Measurements from ENCODE around the gene PLXNA2. TPM values are rescaled to one million over a fixed set of nuclear protein-coding genes. Genes with fewer than 3 reads are reported as not detected.

Gene PLXNA2
- total RNA-seq, 2 experiments from 2014 or later, result 0.15 to 0.26 TPM

- ATAC-seq (no peak), DNase-seq (no peak)
- Mint-ChIP-seq H3K4me3 (no peak overlapping the region), H3K36me3 (no peaks in the 10 kb centered on the region), H3K27me3 (peaks cover 15% of the 10 kb centered on the region), H3K4me1 (no peaks in the 10 kb centered on the region), H3K9me3 (ENCODE audit: low read depth) (no peaks in the 10 kb centered on the region), H3K27ac (no peak overlapping the region)
- CTCF ChIA-PET, result no interaction called here
These were observed 132.5 kb downstream of the PLXNA2 start for GRCh38 chr1:208111646-208112190.

- Mint-ChIP-seq H3K27ac (no peak overlapping the region), H3K4me1 (no peaks in the 10 kb centered on the region), H3K36me3 (no peaks in the 10 kb centered on the region), H3K27me3 (peaks cover 10% of the 10 kb centered on the region), H3K9me3 (ENCODE audit: low read depth) (no peaks in the 10 kb centered on the region), H3K4me3 (no peak overlapping the region)
- DNase-seq (no peak), ATAC-seq (no peak)
- CTCF ChIA-PET, result no interaction called here
These were observed 133.9 kb downstream of the PLXNA2 start for GRCh38 chr1:208110296-208110695.

GRCh38 chr1:208108646-208109330 lies 135.4 kb downstream of the PLXNA2 start:
- H3K9me3 Mint-ChIP-seq (ENCODE audit: low read depth), result no peaks in the 10 kb centered on the region
- CTCF ChIA-PET, result no interaction called here
- peaks cover 10% of the 10 kb centered on the region for H3K27me3 Mint-ChIP-seq
- ATAC-seq, result no peak
- no peaks in the 10 kb centered on the region for H3K4me1 Mint-ChIP-seq
- DNase-seq, result no peak
- H3K36me3 Mint-ChIP-seq, result no peaks in the 10 kb centered on the region
- no peak overlapping the region for H3K27ac Mint-ChIP-seq
- H3K4me3 Mint-ChIP-seq, result no peak overlapping the region

- H3K27ac Mint-ChIP-seq, result no peak overlapping the region
- no peaks in the 10 kb centered on the region for H3K36me3 Mint-ChIP-seq
- ATAC-seq, result no peak
- H3K4me1 Mint-ChIP-seq, result no peaks in the 10 kb centered on the region
- CTCF ChIA-PET, result no interaction called here
- no peak overlapping the region for H3K4me3 Mint-ChIP-seq
- H3K27me3 Mint-ChIP-seq, result peaks cover 10% of the 10 kb centered on the region
- no peak for DNase-seq
- no peaks in the 10 kb centered on the region for H3K9me3 Mint-ChIP-seq (ENCODE audit: low read depth)
These were observed 136.0 kb downstream of the PLXNA2 start for GRCh38 chr1:208108213-208108608.

- no peak for ATAC-seq
- H3K4me3 Mint-ChIP-seq, result no peak overlapping the region
- no peaks in the 10 kb centered on the region for H3K36me3 Mint-ChIP-seq
These were observed 136.6 kb downstream of the PLXNA2 start for GRCh38 chr1:208107425-208108212.

GRCh38 chr1:208106218-208106617 lies 138.0 kb downstream of the PLXNA2 start:
- DNase-seq, result no peak
- Mint-ChIP-seq H3K9me3 (ENCODE audit: low read depth) (no peaks in the 10 kb centered on the region), H3K36me3 (no peaks in the 10 kb centered on the region), H3K4me3 (no peak overlapping the region), H3K4me1 (no peaks in the 10 kb centered on the region), H3K27me3 (peaks cover 11% of the 10 kb centered on the region), H3K27ac (no peak overlapping the region)
- CTCF ChIA-PET, result no interaction called here
- ATAC-seq, result no peak

More at GRCh38 chr1:208107425-208108212, 136.6 kb downstream of the PLXNA2 start:
- CTCF ChIA-PET, result no interaction called here
- Mint-ChIP-seq H3K27me3 (peaks cover 10% of the 10 kb centered on the region), H3K27ac (no peak overlapping the region), H3K9me3 (ENCODE audit: low read depth) (no peaks in the 10 kb centered on the region), H3K4me1 (no peaks in the 10 kb centered on the region)
- no peak for DNase-seq

- CTCF ChIA-PET, result interaction anchor here (1.1 kb wide), 1 partner anchor 19 kb away, joined by 3 read pairs; no protein-coding TSS in a partner anchor
- Mint-ChIP-seq H3K4me1 (no peaks in the 10 kb centered on the region), H3K27ac (no peak overlapping the region), H3K27me3 (peaks cover 11% of the 10 kb centered on the region), H3K4me3 (no peak overlapping the region), H3K36me3 (no peaks in the 10 kb centered on the region), H3K9me3 (ENCODE audit: low read depth) (no peaks in the 10 kb centered on the region)
- DNase-seq, result no peak
- ATAC-seq, result no peak
These were observed 138.4 kb downstream of the PLXNA2 start for GRCh38 chr1:208105756-208106155.

GRCh38 chr1:208103597-208104513 lies 140.3 kb downstream of the PLXNA2 start:
- CTCF ChIA-PET, result interaction anchor here (1.2 kb wide), 1 partner anchor 82 kb away, joined by 3 read pairs; no protein-coding TSS in a partner anchor

GRCh38 chr1:208101661-208102431 lies 142.3 kb downstream of the PLXNA2 start:
- Mint-ChIP-seq H3K27ac (no peak overlapping the region), H3K36me3 (no peaks in the 10 kb centered on the region), H3K4me1 (no peaks in the 10 kb centered on the region), H3K27me3 (peaks cover 8% of the 10 kb centered on the region), H3K4me3 (no peak overlapping the region), H3K9me3 (ENCODE audit: low read depth) (no peaks in the 10 kb centered on the region)
- CTCF ChIA-PET, result no interaction called here
- no peak for DNase-seq
- no peak for ATAC-seq

More at GRCh38 chr1:208103597-208104513, 140.3 kb downstream of the PLXNA2 start:
- Mint-ChIP-seq H3K4me1 (no peaks in the 10 kb centered on the region), H3K27me3 (peaks cover 11% of the 10 kb centered on the region), H3K9me3 (ENCODE audit: low read depth) (no peaks in the 10 kb centered on the region), H3K4me3 (no peak overlapping the region), H3K27ac (no peak overlapping the region), H3K36me3 (no peaks in the 10 kb centered on the region)
- DNase-seq, result no peak
- no peak for ATAC-seq

- no peak for DNase-seq
- H3K27me3 Mint-ChIP-seq, result peaks cover 8% of the 10 kb centered on the region
- no peaks in the 10 kb centered on the region for H3K4me1 Mint-ChIP-seq
- ATAC-seq, result no peak
- CTCF ChIA-PET, result interaction anchor here (1.6 kb wide), 1 partner anchor 78 kb away, joined by 3 read pairs; no protein-coding TSS in a partner anchor
- H3K27ac Mint-ChIP-seq, result no peak overlapping the region
- no peaks in the 10 kb centered on the region for H3K36me3 Mint-ChIP-seq
- H3K9me3 Mint-ChIP-seq (ENCODE audit: low read depth), result no peaks in the 10 kb centered on the region
- H3K4me3 Mint-ChIP-seq, result no peak overlapping the region
These were observed 143.3 kb downstream of the PLXNA2 start for GRCh38 chr1:208100906-208101305.

- Mint-ChIP-seq H3K27ac (no peak overlapping the region), H3K9me3 (ENCODE audit: low read depth) (no peaks in the 10 kb centered on the region), H3K4me1 (no peaks in the 10 kb centered on the region), H3K36me3 (no peaks in the 10 kb centered on the region), H3K4me3 (no peak overlapping the region), H3K27me3 (peaks cover 8% of the 10 kb centered on the region)
- ATAC-seq (no peak), DNase-seq (no peak)
- CTCF ChIA-PET, result interaction anchor here (1.6 kb wide), 1 partner anchor 78 kb away, joined by 3 read pairs; no protein-coding TSS in a partner anchor
These were observed 144.1 kb downstream of the PLXNA2 start for GRCh38 chr1:208100106-208100505.

- no peaks in the 10 kb centered on the region for H3K36me3 Mint-ChIP-seq
- H3K9me3 Mint-ChIP-seq (ENCODE audit: low read depth), result no peaks in the 10 kb centered on the region
- DNase-seq (no peak), ATAC-seq (no peak)
- peaks cover 4% of the 10 kb centered on the region for H3K27me3 Mint-ChIP-seq
- H3K4me1 Mint-ChIP-seq, result no peaks in the 10 kb centered on the region
- no peak overlapping the region for H3K27ac Mint-ChIP-seq
- no peak overlapping the region for H3K4me3 Mint-ChIP-seq
- CTCF ChIA-PET, result no interaction called here
These were observed 145.4 kb downstream of the PLXNA2 start for GRCh38 chr1:208098773-208099172.
